Measurements from ENCODE around the gene NALCN. TPM values are rescaled to one million over a fixed set of nuclear protein-coding genes. Genes with fewer than 3 reads are reported as not detected.

Gene NALCN
- total and polyA plus RNA-seq, 4 donors = 0.11 to 0.64 (median 0.37) TPM

DNA sequence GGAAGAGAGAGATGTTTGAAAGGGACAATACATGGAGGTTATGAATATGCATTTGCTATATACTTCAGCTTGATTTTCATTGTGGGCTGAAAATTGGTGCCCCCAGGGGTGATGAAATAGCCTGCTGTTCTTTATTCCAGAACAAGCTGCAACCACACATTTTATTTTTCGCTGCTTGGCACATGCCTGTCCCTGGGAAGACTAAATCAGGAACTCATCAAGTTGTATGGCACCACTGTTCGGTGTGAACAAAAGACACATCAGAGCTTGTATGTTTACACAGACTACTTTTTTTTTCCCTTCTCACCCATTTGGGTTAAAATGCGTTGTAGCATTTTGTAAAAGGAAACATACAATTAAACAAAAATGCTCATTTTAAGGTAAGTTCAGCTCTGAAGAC, 230.7 kb downstream of the NALCN start:
- ATAC-seq (ENCODE audit: insufficient read depth, low FRiP score) = no peak
- no peak for DNase-seq
- Histone ChIP-seq H3K4me1 (ENCODE audit: control insufficient read depth in 5 of 5, insufficient read depth in 5 of 5, low read length in 5 of 5) (no peaks in the 10 kb centered on the region), H3K36me3 (ENCODE audit: control insufficient read depth in 4 of 4, insufficient read depth in 4 of 4, low read length in 4 of 4) (no peaks in the 10 kb centered on the region), H3K9ac (ENCODE audit: insufficient read depth in 1 of 2, low read length in 2 of 2) (no peak overlapping the region), H3K4me3 (no peak overlapping the region), H3K9me3 (ENCODE audit: control insufficient read depth in 4 of 4, insufficient read depth in 3 of 4, low read length in 3 of 4) (no peaks in the 10 kb centered on the region), H3K27ac (ENCODE audit: low read depth in 1 of 2, low read length in 1 of 2) (no peak overlapping the region), H3K27me3 (ENCODE audit: control insufficient read depth in 3 of 3, insufficient read depth in 3 of 3, low read length in 2 of 3) (no peaks in the 10 kb centered on the region)
- no peak for TF ChIP-seq CTCF (IDR thresholded peaks at IDR 0.05; ENCODE audit: control extremely low read depth, extremely low read depth)
- 76 to 83% methylated on average over 3 of the region's 3 CpGs for WGBS, 2 donors

- TF ChIP-seq CTCF (IDR thresholded peaks at IDR 0.05; ENCODE audit: control extremely low read depth, extremely low read depth) = no peak
- DNase-seq (no peak), ATAC-seq (ENCODE audit: insufficient read depth, low FRiP score) (no peak)
- WGBS, 2 donors = 75 to 89% methylated on average over 9 of the region's 9 CpGs
- Histone ChIP-seq H3K27me3 (ENCODE audit: control insufficient read depth in 3 of 3, insufficient read depth in 3 of 3, low read length in 2 of 3) (no peaks in the 10 kb centered on the region), H3K9me3 (ENCODE audit: control insufficient read depth in 4 of 4, insufficient read depth in 3 of 4, low read length in 3 of 4) (no peaks in the 10 kb centered on the region), H3K4me1 (ENCODE audit: control insufficient read depth in 5 of 5, insufficient read depth in 5 of 5, low read length in 5 of 5) (no peaks in the 10 kb centered on the region), H3K36me3 (ENCODE audit: control insufficient read depth in 4 of 4, insufficient read depth in 4 of 4, low read length in 4 of 4) (no peaks in the 10 kb centered on the region), H3K9ac (ENCODE audit: insufficient read depth in 1 of 2, low read length in 2 of 2) (no peak overlapping the region), H3K4me3 (no peak overlapping the region), H3K27ac (ENCODE audit: low read depth in 1 of 2, low read length in 1 of 2) (no peak overlapping the region)
These were observed 235.1 kb downstream of the NALCN start for GRCh38 chr13:101181076-101181685.

GRCh38 chr13:101179021-101179420, 237.3 kb downstream of the NALCN start:
- no peak overlapping the region for H3K4me3 ChIP-seq
- H3K9ac ChIP-seq (ENCODE audit: insufficient read depth in 1 of 2, low read length in 2 of 2) = no peak overlapping the region
- H3K36me3 ChIP-seq (ENCODE audit: control insufficient read depth in 4 of 4, insufficient read depth in 4 of 4, low read length in 4 of 4) = no peaks in the 10 kb centered on the region
- H3K27me3 ChIP-seq (ENCODE audit: control insufficient read depth in 3 of 3, insufficient read depth in 3 of 3, low read length in 2 of 3) = no peaks in the 10 kb centered on the region
- no peak for TF ChIP-seq CTCF (IDR thresholded peaks at IDR 0.05; ENCODE audit: control extremely low read depth, extremely low read depth)
- DNase-seq (no peak), ATAC-seq (ENCODE audit: insufficient read depth, low FRiP score) (no peak)
- no peaks in the 10 kb centered on the region for H3K4me1 ChIP-seq (ENCODE audit: control insufficient read depth in 5 of 5, insufficient read depth in 5 of 5, low read length in 5 of 5)
- no peaks in the 10 kb centered on the region for H3K9me3 ChIP-seq (ENCODE audit: control insufficient read depth in 4 of 4, insufficient read depth in 3 of 4, low read length in 3 of 4)
- 85 to 86% methylated on average over 4 of the region's 4 CpGs for WGBS, 2 donors
- H3K27ac ChIP-seq (ENCODE audit: low read depth in 1 of 2, low read length in 1 of 2) = no peak overlapping the region

- Histone ChIP-seq H3K27me3 (ENCODE audit: control insufficient read depth in 3 of 3, insufficient read depth in 3 of 3, low read length in 2 of 3) (no peaks in the 10 kb centered on the region), H3K9ac (ENCODE audit: insufficient read depth in 1 of 2, low read length in 2 of 2) (no peak overlapping the region), H3K36me3 (ENCODE audit: control insufficient read depth in 4 of 4, insufficient read depth in 4 of 4, low read length in 4 of 4) (no peaks in the 10 kb centered on the region), H3K27ac (ENCODE audit: low read depth in 1 of 2, low read length in 1 of 2) (no peak overlapping the region), H3K9me3 (ENCODE audit: control insufficient read depth in 4 of 4, insufficient read depth in 3 of 4, low read length in 3 of 4) (no peaks in the 10 kb centered on the region), H3K4me3 (no peak overlapping the region), H3K4me1 (ENCODE audit: control insufficient read depth in 5 of 5, insufficient read depth in 5 of 5, low read length in 5 of 5) (no peaks in the 10 kb centered on the region)
- DNase-seq (no peak), ATAC-seq (ENCODE audit: insufficient read depth, low FRiP score) (no peak)
- TF ChIP-seq CTCF (IDR thresholded peaks at IDR 0.05; ENCODE audit: control extremely low read depth, extremely low read depth) = no peak
- 37 to 47% methylated on average over 4 of the region's 4 CpGs for WGBS, 2 donors
These were observed 237.9 kb downstream of the NALCN start for GRCh38 chr13:101178406-101178805.

Measured in lung (tissue), 12 donors.